Activated naive CD8-positive, alpha-beta T cell (primary cell): ENCODE results near the gene FBXO8.

ENCODE experiments used
- H3K27ac Mint-ChIP-seq: one replicate; pipeline ENCODE4 v1.8.0; 2021; ENCODE audit warnings: mixed read lengths
- H3K27me3 Mint-ChIP-seq: one replicate; pipeline ENCODE4 v1.8.0; 2021; ENCODE audit warnings: mixed read lengths
- H3K36me3 Mint-ChIP-seq: one replicate; pipeline ENCODE4 v1.8.0; 2021; ENCODE audit warnings: mixed read lengths
- H3K4me1 Mint-ChIP-seq: one replicate; pipeline ENCODE4 v1.8.0; 2021; ENCODE audit warnings: low read depth, mixed read lengths
- H3K4me3 Mint-ChIP-seq: one replicate; pipeline ENCODE4 v1.8.0; 2021; ENCODE audit warnings: mild to moderate bottlenecking, mixed read lengths
- H3K9me3 Mint-ChIP-seq: one replicate; pipeline ENCODE4 v1.8.0; 2021; ENCODE audit warnings: low read depth, mixed read lengths

The FBXO8 gene

GRCh38 chr4:174241162-174241561 is 42.3 kb downstream of the FBXO8 start:
- H3K4me3 Mint-ChIP-seq = no peak overlapping the region
- H3K9me3 Mint-ChIP-seq = no peaks in the 10 kb centered on the region
- H3K27ac Mint-ChIP-seq = no peak overlapping the region
- no peaks in the 10 kb centered on the region for H3K27me3 Mint-ChIP-seq
- no peaks in the 10 kb centered on the region for H3K4me1 Mint-ChIP-seq
- no peaks in the 10 kb centered on the region for H3K36me3 Mint-ChIP-seq

- Mint-ChIP-seq H3K27ac (no peak overlapping the region), H3K4me3 (no peak overlapping the region), H3K9me3 (no peaks in the 10 kb centered on the region), H3K36me3 (no peaks in the 10 kb centered on the region), H3K4me1 (no peaks in the 10 kb centered on the region), H3K27me3 (no peaks in the 10 kb centered on the region)
Measured at GRCh38 chr4:174236359-174236758, 47.1 kb downstream of the FBXO8 start.

DNA sequence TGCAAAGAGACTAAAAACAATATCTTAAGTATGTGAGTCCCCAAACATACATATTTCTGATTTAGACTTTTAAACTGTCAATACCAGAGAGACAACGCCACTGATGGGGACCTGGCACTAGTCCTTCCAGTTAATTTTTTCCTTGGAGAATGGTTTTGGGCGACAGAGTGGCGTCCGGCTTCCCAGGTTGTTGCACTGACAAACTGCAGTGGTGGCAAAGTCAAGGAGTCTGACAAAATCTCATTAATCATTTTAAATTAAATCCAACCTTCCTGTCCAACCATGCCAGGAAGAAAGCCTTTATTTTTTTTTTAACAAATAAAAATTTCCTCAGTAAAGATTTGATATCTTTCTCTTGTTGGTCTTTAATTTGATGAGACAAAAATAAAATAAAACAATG is 52.8 kb downstream of the FBXO8 start:
- H3K27ac Mint-ChIP-seq = no peak overlapping the region
- H3K4me1 Mint-ChIP-seq = no peaks in the 10 kb centered on the region
- no peaks in the 10 kb centered on the region for H3K9me3 Mint-ChIP-seq
- H3K4me3 Mint-ChIP-seq = no peak overlapping the region
- H3K27me3 Mint-ChIP-seq = peaks cover 4% of the 10 kb centered on the region
- no peaks in the 10 kb centered on the region for H3K36me3 Mint-ChIP-seq

- no peaks in the 10 kb centered on the region for H3K36me3 Mint-ChIP-seq
- no peak overlapping the region for H3K4me3 Mint-ChIP-seq
- no peaks in the 10 kb centered on the region for H3K9me3 Mint-ChIP-seq
- H3K4me1 Mint-ChIP-seq = no peaks in the 10 kb centered on the region
- H3K27me3 Mint-ChIP-seq = peaks cover 10% of the 10 kb centered on the region
- no peak overlapping the region for H3K27ac Mint-ChIP-seq
Measured at GRCh38 chr4:174230148-174230547, 53.3 kb downstream of the FBXO8 start.

DNA sequence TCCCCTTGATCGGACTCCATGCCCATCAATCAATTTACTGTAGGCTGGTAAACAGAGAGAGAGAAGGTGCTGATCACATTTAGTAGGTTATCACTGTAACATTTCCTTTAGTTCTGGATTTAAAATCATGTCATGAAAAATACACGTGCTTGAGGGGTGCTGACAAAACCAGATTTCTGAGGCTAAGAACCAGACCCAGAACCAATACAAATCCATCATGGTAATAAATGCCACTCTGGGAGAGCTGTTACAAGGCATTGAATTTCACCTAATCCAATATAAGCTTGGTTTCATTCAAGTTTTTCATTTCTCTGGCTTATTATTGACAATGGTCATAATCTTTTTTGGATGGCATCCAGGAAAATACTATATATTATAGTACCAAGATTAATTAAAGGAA is 54.5 kb downstream of the FBXO8 start:
- H3K27me3 Mint-ChIP-seq = peaks cover 10% of the 10 kb centered on the region
- H3K27ac Mint-ChIP-seq = no peak overlapping the region
- H3K36me3 Mint-ChIP-seq = no peaks in the 10 kb centered on the region
- H3K4me1 Mint-ChIP-seq = no peaks in the 10 kb centered on the region
- H3K4me3 Mint-ChIP-seq = no peak overlapping the region
- H3K9me3 Mint-ChIP-seq = no peaks in the 10 kb centered on the region

GRCh38 chr4:174225349-174226049 is 58.0 kb downstream of the FBXO8 start:
- no peaks in the 10 kb centered on the region for H3K9me3 Mint-ChIP-seq
- H3K27ac Mint-ChIP-seq = no peak overlapping the region
- H3K27me3 Mint-ChIP-seq = peaks cover 17% of the 10 kb centered on the region
- no peaks in the 10 kb centered on the region for H3K36me3 Mint-ChIP-seq
- H3K4me3 Mint-ChIP-seq = no peak overlapping the region
- peaks cover 3% of the 10 kb centered on the region for H3K4me1 Mint-ChIP-seq

GRCh38 chr4:174224550-174224949 is 58.9 kb downstream of the FBXO8 start:
- no peaks in the 10 kb centered on the region for H3K36me3 Mint-ChIP-seq
- H3K9me3 Mint-ChIP-seq = no peaks in the 10 kb centered on the region
- H3K27me3 Mint-ChIP-seq = peaks cover 20% of the 10 kb centered on the region
- peaks cover 3% of the 10 kb centered on the region for H3K4me1 Mint-ChIP-seq
- H3K4me3 Mint-ChIP-seq = no peak overlapping the region
- H3K27ac Mint-ChIP-seq = no peak overlapping the region

DNA sequence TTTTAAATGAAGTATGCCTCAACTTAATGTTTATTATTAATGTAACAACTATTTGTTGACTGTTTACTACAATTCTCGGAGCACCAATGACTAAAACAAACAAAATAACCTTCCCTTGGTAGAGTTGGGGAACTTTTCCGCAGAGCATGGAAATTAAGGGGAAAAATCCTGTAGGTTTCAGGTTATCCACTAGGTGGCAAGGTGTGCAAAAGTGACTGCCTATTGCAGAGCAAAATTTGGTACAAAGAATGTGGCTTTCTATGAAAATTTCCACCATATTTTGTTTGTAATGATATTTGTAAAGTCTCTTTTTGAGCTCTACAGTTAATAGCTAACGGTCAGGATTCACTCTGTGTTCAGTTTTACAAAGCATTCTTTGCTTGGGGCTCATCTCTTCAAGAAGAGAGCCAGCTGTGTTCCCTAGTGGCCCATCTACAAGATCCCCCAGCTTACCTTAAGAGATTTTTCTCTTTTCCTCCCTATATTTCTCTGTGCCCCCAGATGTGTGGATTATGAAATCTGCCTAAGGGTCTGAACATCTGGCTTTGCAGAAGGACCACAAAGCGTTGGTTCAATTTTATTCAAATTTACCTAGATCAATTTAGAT is 61.1 kb downstream of the FBXO8 start:
- no peak overlapping the region for H3K27ac Mint-ChIP-seq
- H3K27me3 Mint-ChIP-seq = peaks cover 30% of the 10 kb centered on the region

GRCh38 chr4:174218127-174218790 is 65.2 kb downstream of the FBXO8 start:
- peak overlapping the region; percentile 62 for H3K4me3 Mint-ChIP-seq
- H3K27ac Mint-ChIP-seq = no peak overlapping the region
- peaks cover 43% of the 10 kb centered on the region for H3K4me1 Mint-ChIP-seq
- peaks cover 53% of the 10 kb centered on the region for H3K27me3 Mint-ChIP-seq
- no peaks in the 10 kb centered on the region for H3K9me3 Mint-ChIP-seq
- H3K36me3 Mint-ChIP-seq = no peaks in the 10 kb centered on the region

More for the DNA sequence above, 61.1 kb downstream of the FBXO8 start:
- peaks cover 12% of the 10 kb centered on the region for H3K4me1 Mint-ChIP-seq
- no peak overlapping the region for H3K4me3 Mint-ChIP-seq
- no peaks in the 10 kb centered on the region for H3K36me3 Mint-ChIP-seq
- no peaks in the 10 kb centered on the region for H3K9me3 Mint-ChIP-seq

DNA sequence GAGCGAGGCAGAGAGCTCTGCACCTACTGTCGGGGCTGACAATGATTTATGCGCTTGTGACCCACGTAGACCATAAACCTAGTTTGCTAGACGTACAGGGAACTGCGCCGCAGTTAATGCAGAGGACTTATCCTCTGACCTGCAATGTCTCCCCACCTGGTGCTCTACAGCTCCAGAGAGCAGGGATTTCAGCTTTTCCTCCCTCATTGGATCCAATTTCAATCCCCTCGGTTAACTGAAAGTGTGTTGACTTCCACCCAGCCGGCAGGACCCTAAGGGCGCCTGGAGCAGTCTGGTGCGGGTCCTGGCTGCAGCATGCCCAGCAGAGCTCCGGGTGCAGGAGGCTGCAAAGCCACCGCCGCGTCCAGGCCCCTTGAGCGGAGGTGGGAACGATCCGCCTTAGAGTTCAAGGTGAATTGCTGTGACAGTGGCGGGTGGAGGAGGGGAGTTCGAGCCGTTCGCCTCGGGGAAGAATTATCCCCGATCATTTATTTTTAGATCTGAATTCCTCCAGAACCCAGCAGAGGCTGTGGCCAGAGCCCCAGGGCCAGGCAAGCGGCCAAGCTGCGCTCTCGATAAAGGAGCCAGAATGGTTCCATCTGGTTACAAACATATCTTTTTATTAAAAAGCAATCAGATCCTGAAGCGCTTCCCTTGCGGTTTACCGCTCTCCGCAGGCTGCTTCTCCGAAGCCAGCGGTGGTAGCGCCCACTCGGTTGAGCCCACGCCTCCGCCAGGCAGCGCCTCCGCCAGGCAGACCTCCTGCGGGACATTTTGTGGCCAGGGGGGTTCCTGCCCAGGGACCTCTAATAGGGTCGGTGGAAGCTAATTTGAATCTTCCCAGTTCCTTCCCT is 66.0 kb downstream of the FBXO8 start:
- H3K4me1 Mint-ChIP-seq = peaks cover 45% of the 10 kb centered on the region

DNA sequence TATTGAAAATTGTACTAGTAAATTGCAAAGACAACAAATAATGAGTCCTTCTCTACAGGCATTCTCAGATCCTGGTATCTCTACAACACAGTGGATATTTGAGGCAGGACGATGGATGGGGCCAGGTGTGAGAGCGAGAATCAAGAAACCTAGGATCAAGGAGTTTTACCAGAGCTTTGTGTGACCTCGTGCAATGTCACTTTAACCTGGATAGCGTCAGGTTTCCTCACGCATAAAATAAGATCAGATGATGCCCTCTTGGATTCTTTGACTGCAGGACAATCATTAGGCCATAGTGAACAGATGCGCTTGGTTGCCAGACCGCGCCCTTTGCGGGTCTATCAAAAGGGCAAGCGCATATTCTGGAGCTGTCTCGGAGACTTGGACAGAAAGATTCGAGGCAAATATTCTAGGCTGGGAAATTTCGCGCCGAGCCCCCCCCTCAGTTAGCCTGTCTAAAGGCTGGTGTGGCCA is 66.6 kb downstream of the FBXO8 start:
- H3K4me1 Mint-ChIP-seq = peaks cover 46% of the 10 kb centered on the region
- no peaks in the 10 kb centered on the region for H3K36me3 Mint-ChIP-seq
- H3K27ac Mint-ChIP-seq = no peak overlapping the region
- no peaks in the 10 kb centered on the region for H3K9me3 Mint-ChIP-seq
- H3K27me3 Mint-ChIP-seq = peaks cover 55% of the 10 kb centered on the region
- peak overlapping the region; percentile 12 for H3K4me3 Mint-ChIP-seq

More for the DNA sequence above, 66.0 kb downstream of the FBXO8 start:
- no peak overlapping the region for H3K27ac Mint-ChIP-seq
- H3K36me3 Mint-ChIP-seq = no peaks in the 10 kb centered on the region
- H3K4me3 Mint-ChIP-seq = peak overlapping the region; percentile 62
- H3K9me3 Mint-ChIP-seq = no peaks in the 10 kb centered on the region
- peaks cover 53% of the 10 kb centered on the region for H3K27me3 Mint-ChIP-seq

DNA sequence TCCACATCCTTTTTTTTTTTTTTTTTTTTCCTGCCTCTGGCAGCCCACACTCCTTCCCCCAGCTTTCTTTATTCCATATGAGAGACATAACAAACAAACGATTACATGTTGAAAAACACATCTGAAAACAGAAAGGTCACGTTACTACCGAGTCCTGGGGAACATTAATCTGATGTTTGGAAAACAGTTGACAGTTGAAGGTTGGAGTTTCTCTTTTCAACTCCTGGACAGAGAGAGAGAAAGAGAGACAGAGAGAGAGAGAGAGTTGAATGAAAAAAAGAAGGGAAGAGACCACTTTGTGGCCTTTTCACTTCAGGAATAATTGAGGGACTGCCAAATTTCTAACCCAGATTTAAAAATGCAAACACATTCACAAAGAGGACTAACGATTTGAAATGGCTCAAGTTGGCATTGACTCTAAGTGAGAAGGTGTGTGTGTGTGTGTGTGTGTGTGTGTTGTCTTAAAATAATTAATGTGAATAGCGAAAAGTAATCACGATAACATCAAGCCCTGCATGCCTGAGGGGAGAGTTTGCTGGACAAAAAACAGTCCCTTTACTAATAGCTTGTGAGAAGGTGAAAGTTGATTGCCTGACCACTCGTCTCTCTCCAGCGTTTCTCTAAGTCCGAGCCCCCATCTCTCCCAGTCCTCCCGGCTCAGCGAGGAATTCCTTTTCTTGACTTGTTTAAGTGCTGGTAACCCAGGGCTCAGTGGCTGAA is 67.3 kb downstream of the FBXO8 start:
- Mint-ChIP-seq H3K36me3 (no peaks in the 10 kb centered on the region), H3K27ac (no peak overlapping the region), H3K27me3 (peaks cover 59% of the 10 kb centered on the region), H3K9me3 (no peaks in the 10 kb centered on the region), H3K4me1 (peaks cover 51% of the 10 kb centered on the region), H3K4me3 (peak overlapping the region; percentile 12)

GRCh38 chr4:174215057-174215456 is 68.4 kb downstream of the FBXO8 start:
- Mint-ChIP-seq H3K4me3 (peak overlapping the region; percentile 64), H3K4me1 (peaks cover 51% of the 10 kb centered on the region), H3K27ac (no peak overlapping the region), H3K36me3 (no peaks in the 10 kb centered on the region), H3K27me3 (peaks cover 63% of the 10 kb centered on the region), H3K9me3 (no peaks in the 10 kb centered on the region)
